PC-3 (cell line): ENCODE measurements around the gene EXD2. TPM values are rescaled to one million over a fixed set of nuclear protein-coding genes. Genes with fewer than 3 reads are reported as not detected.

Source experiments
- ATAC-seq: fragments of 200-7000 bp; cut with Tn5 transposase; 2 replicates; pipeline ENCODE4 v1.9.1; 2020; ENCODE audit warnings: mild to moderate bottlenecking, moderate library complexity
- BruUV-seq: library from RNA; stranded (reverse); fragments of 400-500 nt; replicated peaks from 2 replicates; lab custom pipeline; 2021; lab: Mats Ljungman, UMichigan
- CTCF ChIA-PET: fragments of 300-600 bp; sonication (Branson Sonifier 250); formaldehyde crosslinking; loops from one replicate; lab custom pipeline; 2022; ENCODE audit warnings: antibody characterized with exemption; lab: Charles Lee
- POLR2A ChIA-PET: fragments of 300-600 bp; sonication (Branson Sonifier 250); formaldehyde crosslinking; loops from one replicate; lab custom pipeline; 2022; ENCODE audit warnings: antibody characterized with exemption; ENCODE audit not compliant: unreplicated experiment; lab: Charles Lee
- DNase-seq: peaks from one replicate; pipeline ENCODE4 v3.0.0-alpha.2; 2015
- H2AFZ ChIP-seq: fragments of 300-600 bp; sonication (generic); 2 replicates; pipeline ENCODE4 v1.6.0; 2016; ENCODE audit warnings: antibody characterized with exemption, low read length
- H3F3A ChIP-seq: fragments of 300-600 bp; sonication (generic); one replicate; pipeline ENCODE4 v1.6.0; 2017; ENCODE audit warnings: antibody characterized with exemption, low read length, control low read depth, mild to moderate bottlenecking; ENCODE audit not compliant: unreplicated experiment
- H3K27ac ChIP-seq: fragments of 300-600 bp; sonication (generic); 2 replicates; pipeline ENCODE4 v1.5.1; 2016; ENCODE audit warnings: mild to moderate bottlenecking, low read length
- H3K27me3 ChIP-seq: fragments of 300-600 bp; sonication (generic); 2 replicates; pipeline ENCODE4 v1.6.1; 2016; ENCODE audit warnings: low read length, mixed read lengths
- H3K36me3 ChIP-seq: fragments of 300-600 bp; sonication (generic); 2 replicates; pipeline ENCODE4 v1.6.1; 2016; ENCODE audit warnings: low read depth, mixed run types, low read length, mixed read lengths
- H3K4me1 ChIP-seq: fragments of 300-600 bp; sonication (generic); 2 replicates; pipeline ENCODE4 v1.5.1; 2016; ENCODE audit warnings: low read length; ENCODE audit not compliant: insufficient read depth
- H3K4me2 ChIP-seq: fragments of 300-600 bp; sonication (generic); 2 replicates; pipeline ENCODE4 v1.6.0; 2016; ENCODE audit warnings: low read length
- H3K4me3 ChIP-seq: fragments of 300-600 bp; sonication (generic); 2 replicates; pipeline ENCODE4 v1.5.1; 2016; ENCODE audit warnings: mild to moderate bottlenecking, low read length, mixed read lengths
- H3K79me2 ChIP-seq: fragments of 300-600 bp; sonication (generic); 2 replicates; pipeline ENCODE4 v1.6.1; 2017; ENCODE audit warnings: low read length, mixed read lengths
- H3K9ac ChIP-seq: fragments of 300-600 bp; sonication (generic); 2 replicates; pipeline ENCODE4 v1.6.0; 2016; ENCODE audit warnings: mild to moderate bottlenecking, low read length
- H3K9me2 ChIP-seq: fragments of 300-600 bp; sonication (generic); replicated peaks from 2 replicates; pipeline ENCODE4 v1.6.1; 2016; ENCODE audit warnings: mixed run types, low read length, mixed read lengths
- H3K9me3 ChIP-seq: fragments of 300-600 bp; sonication (generic); 2 replicates; pipeline ENCODE4 v1.6.1; 2016; ENCODE audit warnings: low read length, mixed read lengths
- H4K20me1 ChIP-seq: fragments of 300-600 bp; sonication (generic); 2 replicates; pipeline ENCODE4 v1.6.1; 2016; ENCODE audit warnings: low read length, mixed read lengths
- EZH2 ChIP-seq: fragments of 300-600 bp; sonication (generic); IDR thresholded peaks from one replicate; pipeline ENCODE4 v1.6.1; 2017; ENCODE audit warnings: antibody characterized with exemption, mild to moderate bottlenecking, low read length; ENCODE audit not compliant: unreplicated experiment
- EZH2phosphoT487 ChIP-seq: fragments of 300-600 bp; sonication (generic); IDR thresholded peaks from 2 replicates; pipeline ENCODE4 v1.6.1; 2018; ENCODE audit warnings: mild to moderate bottlenecking, antibody characterized with exemption, low read length, borderline replicate concordance
- intact Hi-C: fragments of 100-400 bp; cut with micrococcal nuclease; formaldehyde crosslinking; loops from 2 replicates; pipeline ENCODE4 v1.9.0; 2023
- total RNA-seq: library from RNA; depleted of rRNA; stranded (reverse); fragments of >200 nt; gene quantifications from 2 replicates; pipeline ENCODE4 v1.2.3, GENCODE V29; 2014
- TF ChIP-seq, protein P1 (sequence below): fragments of 300-600 bp; sonication (generic); conservative IDR thresholded peaks from 2 replicates; pipeline ENCODE4 v1.5.1; 2017; ENCODE audit warnings: antibody characterized with exemption, low read depth, mild to moderate bottlenecking, low read length

EXD2 gene
- total RNA-seq, 1 experiment from 2014 or later: 19.9 TPM

GRCh38 chr14:69252851-69253250 is 61.6 kb downstream of the EXD2 start:
- H3K4me3 ChIP-seq: no peak overlapping the region
- H3K79me2 ChIP-seq: no peaks in the 10 kb centered on the region
- no peak for DNase-seq
- H3K36me3 ChIP-seq: no peaks in the 10 kb centered on the region
- no peaks in the 10 kb centered on the region for H3K4me1 ChIP-seq
- intact Hi-C loops: no loop called here
- no peak for TF ChIP-seq EZH2phosphoT487
- no peak for TF ChIP-seq EZH2
- TF ChIP-seq, protein P1, sequence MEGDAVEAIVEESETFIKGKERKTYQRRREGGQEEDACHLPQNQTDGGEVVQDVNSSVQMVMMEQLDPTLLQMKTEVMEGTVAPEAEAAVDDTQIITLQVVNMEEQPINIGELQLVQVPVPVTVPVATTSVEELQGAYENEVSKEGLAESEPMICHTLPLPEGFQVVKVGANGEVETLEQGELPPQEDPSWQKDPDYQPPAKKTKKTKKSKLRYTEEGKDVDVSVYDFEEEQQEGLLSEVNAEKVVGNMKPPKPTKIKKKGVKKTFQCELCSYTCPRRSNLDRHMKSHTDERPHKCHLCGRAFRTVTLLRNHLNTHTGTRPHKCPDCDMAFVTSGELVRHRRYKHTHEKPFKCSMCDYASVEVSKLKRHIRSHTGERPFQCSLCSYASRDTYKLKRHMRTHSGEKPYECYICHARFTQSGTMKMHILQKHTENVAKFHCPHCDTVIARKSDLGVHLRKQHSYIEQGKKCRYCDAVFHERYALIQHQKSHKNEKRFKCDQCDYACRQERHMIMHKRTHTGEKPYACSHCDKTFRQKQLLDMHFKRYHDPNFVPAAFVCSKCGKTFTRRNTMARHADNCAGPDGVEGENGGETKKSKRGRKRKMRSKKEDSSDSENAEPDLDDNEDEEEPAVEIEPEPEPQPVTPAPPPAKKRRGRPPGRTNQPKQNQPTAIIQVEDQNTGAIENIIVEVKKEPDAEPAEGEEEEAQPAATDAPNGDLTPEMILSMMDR: no peak
- no peaks in the 10 kb centered on the region for H3K27me3 ChIP-seq
- ATAC-seq: no peak
- H3K4me2 ChIP-seq: no peak overlapping the region
- no peaks in the 10 kb centered on the region for H4K20me1 ChIP-seq
- CTCF ChIA-PET: interaction anchor here (1.8 kb wide), 1 partner anchor 35 kb away, joined by 5 read pairs; no protein-coding TSS in a partner anchor
- no peaks in the 10 kb centered on the region for H3K9me3 ChIP-seq
- no peaks in the 10 kb centered on the region for H3K9me2 ChIP-seq
- no peak overlapping the region for H2AFZ ChIP-seq
- BruUV-seq: no TSS peak
- no peaks in the 10 kb centered on the region for H3F3A ChIP-seq
- no peak overlapping the region for H3K9ac ChIP-seq
- POLR2A ChIA-PET: no interaction called here
- H3K27ac ChIP-seq: no peak overlapping the region

- Histone ChIP-seq H3K9ac (no peak overlapping the region), H3K27ac (no peak overlapping the region), H3K9me3 (no peaks in the 10 kb centered on the region), H3K9me2 (no peaks in the 10 kb centered on the region), H3K36me3 (no peaks in the 10 kb centered on the region), H3K27me3 (peaks cover 54% of the 10 kb centered on the region), H3K4me2 (peak overlapping the region; percentile 77; the same call in 1 of the 2 replicates), H4K20me1 (no peaks in the 10 kb centered on the region), H3K4me3 (no peak overlapping the region), H3F3A (no peaks in the 10 kb centered on the region), H3K4me1 (peaks cover 7% of the 10 kb centered on the region; the same call in 1 of the 2 replicates), H3K79me2 (no peaks in the 10 kb centered on the region), H2AFZ (no peak overlapping the region)
- intact Hi-C loops: no loop called here
- ChIA-PET CTCF (no interaction called here), POLR2A (no interaction called here)
- no TSS peak for BruUV-seq
- TF ChIP-seq, protein P1: no peak
- TF ChIP-seq EZH2phosphoT487 (no peak), EZH2 (no peak)
- DNase-seq: no peak
- ATAC-seq: no peak
Observed at GRCh38 chr14:69259168-69259526, 67.8 kb downstream of the EXD2 start.

DNA sequence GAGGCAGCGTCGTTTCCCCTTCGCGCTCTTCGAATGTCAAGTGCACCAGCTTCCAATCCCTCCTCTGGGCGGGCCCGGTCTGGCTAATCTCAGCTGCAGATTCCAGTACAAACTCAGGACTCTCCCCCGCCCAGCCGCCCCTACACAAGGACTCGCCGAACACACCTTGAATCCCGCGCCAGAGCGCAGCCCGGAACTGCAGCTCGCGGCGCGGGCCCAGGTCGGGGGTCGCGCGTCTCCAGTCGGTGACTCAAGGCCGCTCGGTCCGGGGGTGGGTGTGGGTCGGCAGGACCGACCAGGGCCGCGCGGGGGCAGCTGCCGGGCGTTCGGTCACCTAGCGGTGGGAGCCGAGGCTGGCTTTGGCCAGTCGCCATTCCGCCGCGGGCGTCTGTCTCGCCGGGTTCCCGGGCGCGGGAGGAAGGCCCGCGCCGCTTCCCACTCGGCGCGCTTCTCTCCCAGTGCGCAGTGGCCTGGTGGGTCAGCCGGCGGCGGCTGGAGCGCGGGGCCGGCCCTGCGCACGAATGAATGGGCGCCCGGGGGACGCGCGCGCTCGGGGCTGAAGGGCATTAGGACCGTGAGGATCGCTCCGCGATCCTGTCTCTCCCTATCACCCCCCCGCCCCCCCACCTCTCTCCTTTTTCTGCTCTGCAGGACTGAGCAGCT is 68.4 kb downstream of the EXD2 start, which contains the start of gene GALNT16:
Gene GALNT16 (plus strand): TSS at position 632 of the 663 bp plus-strand sequence. CDS start 133 bp downstream, outside the sequence.
- H3K4me2 ChIP-seq: peak within 1 kb of the TSS; percentile 77
- H3K4me3 ChIP-seq: peak within 1 kb of the TSS; percentile 54
- no peak within 1 kb of the TSS for H3K9ac ChIP-seq

More for the DNA sequence above, 68.4 kb downstream of the EXD2 start, which contains the start of gene GALNT16:
- Histone ChIP-seq H3K9me2 (no peaks in the 10 kb centered on the region), H4K20me1 (no peaks in the 10 kb centered on the region), H3K27ac (no peak within 1 kb of the TSS), H3K4me1 (peaks cover 7% of the 10 kb centered on the region; the same call in 1 of the 2 replicates), H3F3A (no peaks in the 10 kb centered on the region), H3K27me3 (peaks cover 55% of the 10 kb centered on the region), H3K9me3 (no peaks in the 10 kb centered on the region), H3K79me2 (no peaks in the 10 kb centered on the region), H3K36me3 (no peaks in the 10 kb centered on the region), H2AFZ (no peak within 1 kb of the TSS; the same call in 1 of the 2 replicates)
- ATAC-seq (no peak), DNase-seq (no peak)
- no TSS peak for BruUV-seq
- ChIA-PET CTCF (no interaction called here), POLR2A (no interaction called here)
- peak; percentile 79 for TF ChIP-seq EZH2
- TF ChIP-seq, protein P1: 0 out of 2 replicates have a peak, but pooled peaks have one; percentile 9
- TF ChIP-seq EZH2phosphoT487: peak; percentile 61; the same call in 1 of the 2 replicates
- intact Hi-C loops: loop anchor here (5.0 kb wide), 1 partner anchor 38 kb away; no protein-coding TSS in a partner anchor
